Liver (tissue), 9 donors: ENCODE measurements around the gene DPP6. TPM values are rescaled to one million over a fixed set of nuclear protein-coding genes. Genes with fewer than 3 reads are reported as not detected.

Source experiments
- DNase-seq: peaks from one replicate; pipeline ENCODE4 v3.0.0-alpha.2; 2017; ENCODE audit warnings: low spot score
- H3K27ac ChIP-seq, 2 donors: one replicate each; pipeline ENCODE4 v1.7.0; 2013; ENCODE audit warnings: inconsistent platforms in 2 of 2, low read length in 2 of 2, control low read depth in 1 of 2, low read depth in 1 of 2, mild to moderate bottlenecking in 1 of 2
- H3K27me3 ChIP-seq, 4 donors: one replicate each; pipeline versions ENCODE4 v1.6.1 to v1.7.0; 2013; ENCODE audit warnings: low read length in 3 of 4, inconsistent platforms in 1 of 4, mild to moderate bottlenecking in 1 of 4, moderate library complexity in 1 of 4; ENCODE audit not compliant: control insufficient read depth in 4 of 4, insufficient read depth in 4 of 4
- H3K36me3 ChIP-seq, 4 donors: one replicate each; pipeline versions ENCODE4 v1.6.1 to v1.7.0; 2013; ENCODE audit warnings: low read length in 3 of 4, mild to moderate bottlenecking in 3 of 4, low read depth in 1 of 4, moderate library complexity in 1 of 4; ENCODE audit not compliant: control insufficient read depth in 4 of 4, insufficient read depth in 3 of 4
- H3K4me1 ChIP-seq, 4 donors: one replicate each; pipeline versions ENCODE4 v1.6.1 to v1.7.0; 2013; ENCODE audit warnings: low read length in 3 of 4, mild to moderate bottlenecking in 3 of 4, moderate library complexity in 1 of 4; ENCODE audit not compliant: control insufficient read depth in 4 of 4, insufficient read depth in 4 of 4
- H3K4me3 ChIP-seq, 3 donors: one replicate each; pipeline versions ENCODE4 v1.6.1 to v1.7.0; 2013; ENCODE audit warnings: low read length in 3 of 3, control low read depth in 1 of 3, low read depth in 1 of 3, mild to moderate bottlenecking in 1 of 3
- H3K9ac ChIP-seq, 2 donors: one replicate each; pipeline ENCODE4 v1.7.0; 2013; ENCODE audit warnings: low read length in 2 of 2, mild to moderate bottlenecking in 2 of 2, moderate library complexity in 2 of 2, control low read depth in 1 of 2, low read depth in 1 of 2
- H3K9me3 ChIP-seq, 4 donors: one replicate each; pipeline versions ENCODE4 v1.6.1 to v1.7.0; 2013; ENCODE audit warnings: low read length in 3 of 4; ENCODE audit not compliant: control insufficient read depth in 4 of 4
- CTCF ChIP-seq: fragments of 150-350 bp; IDR thresholded peaks from 2 replicates; pipeline ENCODE4 v1.5.1; 2017; ENCODE audit warnings: improper control_type of control experiment, low read depth, low read length; ENCODE audit not compliant: missing input control
- EGR1 ChIP-seq, 2 donors: IDR thresholded peaks; 2 replicates each; pipeline ENCODE4 v1.6.1; 2016 to 2018; ENCODE audit warnings: antibody characterized with exemption in 2 of 2, low read depth in 2 of 2
- FOXA1 ChIP-seq: IDR thresholded peaks from 2 replicates; pipeline ENCODE4 v1.6.1; 2016; ENCODE audit warnings: antibody characterized with exemption
- FOXA2 ChIP-seq: IDR thresholded peaks from 2 replicates; pipeline ENCODE4 v1.6.1; 2016; ENCODE audit warnings: antibody characterized with exemption
- GABPA ChIP-seq, 2 donors: IDR thresholded peaks in 1 of 2; conservative IDR thresholded peaks in 1 of 2; 2 replicates each; pipeline ENCODE4 v1.6.1; 2016; ENCODE audit warnings: antibody characterized with exemption in 2 of 2, mild to moderate bottlenecking in 1 of 2, moderate library complexity in 1 of 2
- HNF4A ChIP-seq, 2 donors: conservative IDR thresholded peaks; 2 replicates each; pipeline ENCODE4 v1.6.1; 2016; ENCODE audit warnings: antibody characterized with exemption in 2 of 2, mild to moderate bottlenecking in 2 of 2
- HNF4G ChIP-seq: IDR thresholded peaks from 2 replicates; pipeline ENCODE4 v1.6.1; 2016; ENCODE audit warnings: antibody characterized with exemption
- JUND ChIP-seq, 2 donors: IDR thresholded peaks; 2 replicates each; pipeline ENCODE4 v1.6.1; 2016; ENCODE audit warnings: antibody characterized with exemption in 2 of 2
- NR2F2 ChIP-seq: IDR thresholded peaks from 2 replicates; pipeline ENCODE4 v1.6.1; 2016; ENCODE audit warnings: antibody characterized with exemption
- RAD21 ChIP-seq, 2 donors: IDR thresholded peaks; 2 replicates each; pipeline ENCODE4 v1.6.1; 2016; ENCODE audit warnings: antibody characterized with exemption in 2 of 2, mild to moderate bottlenecking in 2 of 2
- REST ChIP-seq: IDR thresholded peaks from 2 replicates; pipeline ENCODE4 v1.6.1; 2016; ENCODE audit warnings: antibody characterized with exemption, mild to moderate bottlenecking
- RXRA ChIP-seq, 2 donors: IDR thresholded peaks; 2 replicates each; pipeline ENCODE4 v1.6.1; 2017 to 2018; ENCODE audit warnings: antibody characterized with exemption in 2 of 2, mild to moderate bottlenecking in 1 of 2
- SP1 ChIP-seq: IDR thresholded peaks from 2 replicates; pipeline ENCODE4 v1.6.1; 2018; ENCODE audit warnings: antibody characterized with exemption, mild to moderate bottlenecking
- TAF1 ChIP-seq: conservative IDR thresholded peaks from 2 replicates; pipeline ENCODE4 v1.6.1; 2016; ENCODE audit warnings: antibody characterized with exemption, mild to moderate bottlenecking
- YY1 ChIP-seq: IDR thresholded peaks from 2 replicates; pipeline ENCODE4 v1.6.1; 2016; ENCODE audit warnings: antibody characterized with exemption, mild to moderate bottlenecking
- ZBTB33 ChIP-seq: IDR thresholded peaks from 2 replicates; pipeline ENCODE4 v1.6.1; 2016; ENCODE audit warnings: antibody characterized with exemption
- WGBS: extraction: QIAGEN DNeasy Blood & Tissue Kit; methylation state at CpG from one replicate; pipeline ENCODE4 v1.1.7; 2013; 5-methylcytosine and 5-hydroxymethylcytosine counted together
- polyA plus RNA-seq, 2 donors: library from polyadenylated mRNA; stranded (reverse) in 1 of 2; unstranded in 1 of 2; fragments of 200-250 nt in 1 of 2; fragments of >200 nt in 1 of 2; fragmentation: Nextera tagmentation in 1 of 2; extraction: Ambion mirVana in 1 of 2; gene quantifications; one replicate each; pipeline versions ENCODE4 v1.2.1 to v1.2.3, GENCODE V29; 2013 to 2015
- total RNA-seq, 2 donors: library from RNA; depleted of rRNA; stranded (reverse); fragments of >200 nt; gene quantifications; one replicate each; pipeline ENCODE4 v1.2.3, GENCODE V29; 2014
- TF ChIP-seq, protein P1 (sequence below): IDR thresholded peaks from 2 replicates; pipeline ENCODE4 v1.6.1; 2016; ENCODE audit warnings: antibody characterized with exemption
- TF ChIP-seq, protein P2 (sequence below): IDR thresholded peaks from 2 replicates; pipeline ENCODE4 v1.6.1; 2016; ENCODE audit warnings: antibody characterized with exemption
- donor health status: healthy.
- donor health status: healthy.
- donor health status: healthy.
- donor health status: healthy.
- donor health status: healthy.

DPP6 gene
- total and polyA plus RNA-seq, 4 donors, result 0.01 TPM; not detected in 3

DNA sequence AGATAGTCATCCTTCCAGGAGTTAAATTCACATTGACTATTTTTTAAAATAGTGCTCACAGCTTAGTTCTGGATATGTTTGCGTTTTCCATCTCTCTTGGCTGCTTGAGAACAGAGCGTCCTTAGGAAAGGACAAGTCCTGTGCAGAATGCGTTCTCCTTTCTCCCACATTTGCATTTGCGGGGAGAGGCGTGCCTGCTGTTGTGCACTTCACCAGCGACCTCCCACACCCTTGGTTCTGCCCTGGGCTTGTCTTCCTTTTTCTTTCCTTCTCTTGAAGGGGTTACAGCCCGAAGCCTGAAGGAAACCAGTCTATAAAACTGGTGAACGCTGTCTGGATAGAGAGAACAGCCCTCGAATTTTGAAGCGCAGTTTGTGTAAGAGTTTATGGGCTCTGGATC lies 367.1 kb downstream of the DPP6 start:
- no peaks in the 10 kb centered on the region for H3K27me3 ChIP-seq
- no peaks in the 10 kb centered on the region for H3K9me3 ChIP-seq
- no peak for TF ChIP-seq HNF4G
- no peak for TF ChIP-seq TAF1
- TF ChIP-seq FOXA1, result no peak
- TF ChIP-seq, protein P1, sequence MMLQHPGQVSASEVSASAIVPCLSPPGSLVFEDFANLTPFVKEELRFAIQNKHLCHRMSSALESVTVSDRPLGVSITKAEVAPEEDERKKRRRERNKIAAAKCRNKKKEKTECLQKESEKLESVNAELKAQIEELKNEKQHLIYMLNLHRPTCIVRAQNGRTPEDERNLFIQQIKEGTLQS, result no peak
- no peak for TF ChIP-seq JUND (IDR thresholded peaks at IDR 0.05)
- TF ChIP-seq REST, result no peak
- TF ChIP-seq ZBTB33, result no peak
- TF ChIP-seq GABPA (IDR thresholded peaks at IDR 0.05 in 1 of 2, conservative IDR thresholded peaks at IDR 0.05 in 1 of 2), result no peak
- TF ChIP-seq FOXA2, result no peak
- no peak for TF ChIP-seq RAD21 (IDR thresholded peaks at IDR 0.05)
- no peak for TF ChIP-seq SP1
- no peak for TF ChIP-seq HNF4A (conservative IDR thresholded peaks at IDR 0.05)
- TF ChIP-seq, protein P2, sequence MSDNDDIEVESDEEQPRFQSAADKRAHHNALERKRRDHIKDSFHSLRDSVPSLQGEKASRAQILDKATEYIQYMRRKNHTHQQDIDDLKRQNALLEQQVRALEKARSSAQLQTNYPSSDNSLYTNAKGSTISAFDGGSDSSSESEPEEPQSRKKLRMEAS, result no peak
- TF ChIP-seq CTCF, result no peak
- no peak for TF ChIP-seq NR2F2
- no peak for TF ChIP-seq EGR1 (IDR thresholded peaks at IDR 0.05; ENCODE audit: low read depth in 2 of 2)
- TF ChIP-seq YY1, result no peak
- no peak for TF ChIP-seq RXRA (IDR thresholded peaks at IDR 0.05)
- DNase-seq, result no peak
- no peaks in the 10 kb centered on the region for H3K4me1 ChIP-seq
- no peak overlapping the region for H3K27ac ChIP-seq
- 73% methylated on average over 10 of the region's 10 CpGs for WGBS
- H3K36me3 ChIP-seq, result no peaks in the 10 kb centered on the region
- H3K4me3 ChIP-seq, result no peak overlapping the region
- H3K9ac ChIP-seq, result no peak overlapping the region
